ENCODE results near the gene MYO3B.

Gene MYO3B

GRCh38 chr2:170218456-170218855, 40.5 kb downstream of the MYO3B start:
- Histone ChIP-seq H3K9me3 (ENCODE audit: insufficient read depth, low read length, severe bottlenecking) (no peaks in the 10 kb centered on the region), H3K27me3 (ENCODE audit: insufficient read depth, low read length, poor library complexity) (peaks cover 12% of the 10 kb centered on the region), H3K9ac (ENCODE audit: low read depth, low read length) (no peak overlapping the region), H3K27ac (ENCODE audit: low read length) (no peak overlapping the region), H2AFZ (ENCODE audit: low read depth, low read length) (no peak overlapping the region), H3K79me2 (ENCODE audit: insufficient read depth, low read length) (no peaks in the 10 kb centered on the region), H3K4me2 (ENCODE audit: insufficient read depth, low read length) (no peak overlapping the region), H3K4me3 (ENCODE audit: low read depth in 1 of 2, low read length in 2 of 2) (no peak overlapping the region), H3K4me1 (ENCODE audit: insufficient read depth, low read length) (no peaks in the 10 kb centered on the region), H3K36me3 (ENCODE audit: insufficient read depth, low read length) (no peaks in the 10 kb centered on the region), H4K20me1 (ENCODE audit: insufficient read depth, low read length) (no peaks in the 10 kb centered on the region)
- no peak for ATAC-seq (ENCODE audit: insufficient read depth, low read depth)
- TF ChIP-seq EZH2 (IDR thresholded peaks at IDR 0.05; ENCODE audit: borderline replicate concordance, low read depth, low read length, severe bottlenecking) = no peak
- DNase-seq = no peak

GRCh38 chr2:170218931-170219330, 41.0 kb downstream of the MYO3B start:
- H3K36me3 ChIP-seq (ENCODE audit: insufficient read depth, low read length) = no peaks in the 10 kb centered on the region
- no peaks in the 10 kb centered on the region for H3K79me2 ChIP-seq (ENCODE audit: insufficient read depth, low read length)
- no peak overlapping the region for H3K27ac ChIP-seq (ENCODE audit: low read length)
- no peak for DNase-seq
- no peaks in the 10 kb centered on the region for H3K9me3 ChIP-seq (ENCODE audit: insufficient read depth, low read length, severe bottlenecking)
- no peak overlapping the region for H3K9ac ChIP-seq (ENCODE audit: low read depth, low read length)
- no peak overlapping the region for H3K4me2 ChIP-seq (ENCODE audit: insufficient read depth, low read length)
- no peak overlapping the region for H2AFZ ChIP-seq (ENCODE audit: low read depth, low read length)
- no peaks in the 10 kb centered on the region for H4K20me1 ChIP-seq (ENCODE audit: insufficient read depth, low read length)
- no peak for ATAC-seq (ENCODE audit: insufficient read depth, low read depth)
- H3K27me3 ChIP-seq (ENCODE audit: insufficient read depth, low read length, poor library complexity) = peaks cover 15% of the 10 kb centered on the region
- TF ChIP-seq, protein P1, sequence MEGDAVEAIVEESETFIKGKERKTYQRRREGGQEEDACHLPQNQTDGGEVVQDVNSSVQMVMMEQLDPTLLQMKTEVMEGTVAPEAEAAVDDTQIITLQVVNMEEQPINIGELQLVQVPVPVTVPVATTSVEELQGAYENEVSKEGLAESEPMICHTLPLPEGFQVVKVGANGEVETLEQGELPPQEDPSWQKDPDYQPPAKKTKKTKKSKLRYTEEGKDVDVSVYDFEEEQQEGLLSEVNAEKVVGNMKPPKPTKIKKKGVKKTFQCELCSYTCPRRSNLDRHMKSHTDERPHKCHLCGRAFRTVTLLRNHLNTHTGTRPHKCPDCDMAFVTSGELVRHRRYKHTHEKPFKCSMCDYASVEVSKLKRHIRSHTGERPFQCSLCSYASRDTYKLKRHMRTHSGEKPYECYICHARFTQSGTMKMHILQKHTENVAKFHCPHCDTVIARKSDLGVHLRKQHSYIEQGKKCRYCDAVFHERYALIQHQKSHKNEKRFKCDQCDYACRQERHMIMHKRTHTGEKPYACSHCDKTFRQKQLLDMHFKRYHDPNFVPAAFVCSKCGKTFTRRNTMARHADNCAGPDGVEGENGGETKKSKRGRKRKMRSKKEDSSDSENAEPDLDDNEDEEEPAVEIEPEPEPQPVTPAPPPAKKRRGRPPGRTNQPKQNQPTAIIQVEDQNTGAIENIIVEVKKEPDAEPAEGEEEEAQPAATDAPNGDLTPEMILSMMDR (IDR thresholded peaks at IDR 0.05; ENCODE audit: borderline replicate concordance, extremely low read depth, low read length, poor library complexity, severe bottlenecking) = no peak
- no peak for TF ChIP-seq EZH2 (IDR thresholded peaks at IDR 0.05; ENCODE audit: borderline replicate concordance, low read depth, low read length, severe bottlenecking)
- no peaks in the 10 kb centered on the region for H3K4me1 ChIP-seq (ENCODE audit: insufficient read depth, low read length)
- no peak overlapping the region for H3K4me3 ChIP-seq (ENCODE audit: low read depth in 1 of 2, low read length in 2 of 2)

DNA sequence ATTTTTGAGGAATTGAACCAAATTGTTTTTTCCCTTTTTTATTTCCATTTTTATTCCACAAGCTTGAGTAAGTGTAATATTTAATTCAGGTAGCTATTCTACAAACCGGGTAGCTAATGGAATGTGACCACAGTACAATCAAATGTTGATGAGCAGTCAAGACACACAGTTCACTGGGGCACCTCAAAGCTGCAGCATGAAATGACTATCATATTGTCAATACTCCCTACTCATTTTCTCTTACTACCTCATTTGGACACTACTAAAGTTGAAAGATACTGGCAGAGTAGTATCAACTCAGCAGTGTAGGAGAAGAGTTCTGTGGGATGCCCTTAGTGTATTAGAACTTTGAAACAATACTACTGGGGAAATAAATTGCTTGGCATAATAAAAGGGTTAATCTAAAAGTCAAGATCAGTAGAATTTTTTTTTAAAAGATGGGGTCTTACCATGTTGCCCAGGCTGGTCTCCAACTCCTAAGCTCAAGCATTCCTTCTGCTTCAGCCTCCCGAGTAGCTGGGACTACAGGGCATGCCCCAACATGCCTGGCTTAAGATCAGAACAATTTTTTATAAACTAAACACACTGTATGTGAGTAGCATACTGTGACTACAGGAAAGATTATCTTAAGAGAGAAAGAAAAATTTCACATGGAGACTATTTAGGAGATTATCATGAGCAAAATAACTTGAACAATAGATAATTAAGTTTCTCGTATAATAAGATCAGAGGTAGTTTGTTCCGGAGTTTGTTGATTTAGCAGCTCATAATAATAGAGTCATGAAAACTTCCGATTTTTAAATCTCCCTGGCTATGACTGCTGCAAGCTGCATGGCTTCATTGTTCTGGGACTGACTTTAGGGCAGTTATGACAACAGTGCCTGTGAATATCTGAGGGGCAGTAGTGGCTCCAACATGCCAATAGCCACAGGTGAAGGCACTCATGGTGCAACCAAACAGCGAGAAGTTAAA, 43.7 kb downstream of the MYO3B start:
- Histone ChIP-seq H3K4me1 (ENCODE audit: insufficient read depth, low read length) (no peaks in the 10 kb centered on the region), H3K27me3 (ENCODE audit: insufficient read depth, low read length, poor library complexity) (peaks cover 19% of the 10 kb centered on the region), H2AFZ (ENCODE audit: low read depth, low read length) (no peak overlapping the region), H3K27ac (ENCODE audit: low read length) (no peak overlapping the region), H3K4me3 (ENCODE audit: low read depth in 1 of 2, low read length in 2 of 2) (no peak overlapping the region), H3K36me3 (ENCODE audit: insufficient read depth, low read length) (no peaks in the 10 kb centered on the region), H3K79me2 (ENCODE audit: insufficient read depth, low read length) (no peaks in the 10 kb centered on the region), H3K4me2 (ENCODE audit: insufficient read depth, low read length) (no peak overlapping the region), H3K9ac (ENCODE audit: low read depth, low read length) (no peak overlapping the region), H3K9me3 (ENCODE audit: insufficient read depth, low read length, severe bottlenecking) (no peaks in the 10 kb centered on the region), H4K20me1 (ENCODE audit: insufficient read depth, low read length) (no peaks in the 10 kb centered on the region)
- TF ChIP-seq EZH2 (IDR thresholded peaks at IDR 0.05; ENCODE audit: borderline replicate concordance, low read depth, low read length, severe bottlenecking) = no peak
- TF ChIP-seq, protein P1 (IDR thresholded peaks at IDR 0.05; ENCODE audit: borderline replicate concordance, extremely low read depth, low read length, poor library complexity, severe bottlenecking) = no peak
- no peak for DNase-seq
- no peak for ATAC-seq (ENCODE audit: insufficient read depth, low read depth)

DNA sequence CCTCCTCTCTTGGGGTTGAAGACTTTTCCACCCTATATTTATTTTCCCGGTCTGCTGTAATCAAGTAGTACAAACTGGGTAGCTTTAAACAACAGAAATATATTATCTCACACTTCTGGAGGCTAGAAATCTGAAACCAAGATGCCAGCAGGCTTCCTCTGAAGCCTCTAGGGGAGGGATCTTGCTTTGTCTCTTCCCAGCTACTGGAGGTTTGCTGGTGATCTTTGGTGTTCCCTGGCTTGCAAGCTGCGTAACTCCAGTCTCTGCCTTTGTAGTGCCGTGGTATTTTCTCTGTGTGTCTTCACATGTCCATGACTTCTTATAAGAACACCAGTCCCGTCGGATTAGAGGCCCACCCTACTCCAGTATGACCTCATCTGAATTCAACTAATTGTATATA, 44.4 kb downstream of the MYO3B start:
- no peak overlapping the region for H3K9ac ChIP-seq (ENCODE audit: low read depth, low read length)
- H2AFZ ChIP-seq (ENCODE audit: low read depth, low read length) = no peak overlapping the region
- H4K20me1 ChIP-seq (ENCODE audit: insufficient read depth, low read length) = no peaks in the 10 kb centered on the region
- no peak overlapping the region for H3K4me2 ChIP-seq (ENCODE audit: insufficient read depth, low read length)
- no peak overlapping the region for H3K27ac ChIP-seq (ENCODE audit: low read length)
- ATAC-seq (ENCODE audit: insufficient read depth, low read depth) (no peak), DNase-seq (no peak)
- no peaks in the 10 kb centered on the region for H3K36me3 ChIP-seq (ENCODE audit: insufficient read depth, low read length)
- H3K4me3 ChIP-seq (ENCODE audit: low read depth in 1 of 2, low read length in 2 of 2) = no peak overlapping the region
- no peaks in the 10 kb centered on the region for H3K9me3 ChIP-seq (ENCODE audit: insufficient read depth, low read length, severe bottlenecking)
- H3K27me3 ChIP-seq (ENCODE audit: insufficient read depth, low read length, poor library complexity) = peaks cover 23% of the 10 kb centered on the region
- no peaks in the 10 kb centered on the region for H3K79me2 ChIP-seq (ENCODE audit: insufficient read depth, low read length)
- no peaks in the 10 kb centered on the region for H3K4me1 ChIP-seq (ENCODE audit: insufficient read depth, low read length)
- TF ChIP-seq, protein P1 (IDR thresholded peaks at IDR 0.05; ENCODE audit: borderline replicate concordance, extremely low read depth, low read length, poor library complexity, severe bottlenecking) = no peak
- TF ChIP-seq EZH2 (IDR thresholded peaks at IDR 0.05; ENCODE audit: borderline replicate concordance, low read depth, low read length, severe bottlenecking) = no peak

All from DND-41 (cell line).